ENCODE measurements around the gene NTF4.
"Not testable (repeated sequence)": the region's sequence is repeated elsewhere in the genome, so short reads cannot be mapped to it uniquely, and the experiment has no call there.

NTF4 gene

GRCh38 chr19:49020931-49021895 lies 43.4 kb downstream of the NTF4 start:
- DNase-seq = peak; percentile 54 to 59

GRCh38 chr19:49020342-49020741 lies 44.3 kb downstream of the NTF4 start:
- DNase-seq = no peak

- peak; percentile 5 to 17 for DNase-seq
Observed at GRCh38 chr19:49019242-49019932, 45.2 kb downstream of the NTF4 start.

GRCh38 chr19:49018388-49019241 lies 46.0 kb downstream of the NTF4 start:
- DNase-seq = not testable (repeated sequence)

GRCh38 chr19:49017666-49018351 lies 46.8 kb downstream of the NTF4 start:
- peak; percentile 24 to 51 for DNase-seq

GRCh38 chr19:49017041-49017665 lies 47.5 kb downstream of the NTF4 start, which contains the start of gene LHB:
LHB (minus strand) TSS chr19:49017091; CDS start chr19:49017081, 10 bp downstream.
- no peak for DNase-seq

GRCh38 chr19:49016067-49016839 lies 48.4 kb downstream of the NTF4 start:
- DNase-seq = no peak

GRCh38 chr19:49014870-49015255 lies 49.8 kb downstream of the NTF4 start:
- no peak for DNase-seq

GRCh38 chr19:49014123-49014869 lies 50.3 kb downstream of the NTF4 start:
- no peak for DNase-seq

GRCh38 chr19:49011194-49011593 lies 53.4 kb downstream of the NTF4 start:
- no peak for DNase-seq

All from inflammatory macrophage (primary cell).